Suprapubic skin (tissue), 4 donors: Measurements from ENCODE around the gene CDO1.

Source experiments
- CTCF ChIP-seq, 2 donors: fragments of 200-600 bp in 1 of 2; fragments of 450-650 bp in 1 of 2; sonication (generic) in 1 of 2; IDR thresholded peaks; one replicate each; pipeline ENCODE4 v1.5.1; 2016 to 2019; ENCODE audit warnings: antibody characterized with exemption in 2 of 2, mild to moderate bottlenecking in 1 of 2, moderate library complexity in 1 of 2
- POLR2A ChIP-seq, 2 donors: fragments of 450-650 bp; IDR thresholded peaks; one replicate each; pipeline ENCODE4 v1.6.1; 2017; ENCODE audit warnings: antibody characterized with exemption in 2 of 2, mild to moderate bottlenecking in 2 of 2, moderate library complexity in 2 of 2
- POLR2AphosphoS5 ChIP-seq, 3 donors: sonication (generic); formaldehyde crosslinking; IDR thresholded peaks; one replicate each; pipeline ENCODE4 v1.6.1; 2017; ENCODE audit warnings: antibody characterized with exemption in 3 of 3

GRCh38 chr5:115817386-115817785, 927 bp upstream of the CDO1 start:
- TF ChIP-seq CTCF (IDR thresholded peaks at IDR 0.05) (no peak), POLR2AphosphoS5 (IDR thresholded peaks at IDR 0.05) (no peak), POLR2A (IDR thresholded peaks at IDR 0.05) (no peak)
